ENCODE data around the gene ANXA9.

The ANXA9 gene

DNA sequence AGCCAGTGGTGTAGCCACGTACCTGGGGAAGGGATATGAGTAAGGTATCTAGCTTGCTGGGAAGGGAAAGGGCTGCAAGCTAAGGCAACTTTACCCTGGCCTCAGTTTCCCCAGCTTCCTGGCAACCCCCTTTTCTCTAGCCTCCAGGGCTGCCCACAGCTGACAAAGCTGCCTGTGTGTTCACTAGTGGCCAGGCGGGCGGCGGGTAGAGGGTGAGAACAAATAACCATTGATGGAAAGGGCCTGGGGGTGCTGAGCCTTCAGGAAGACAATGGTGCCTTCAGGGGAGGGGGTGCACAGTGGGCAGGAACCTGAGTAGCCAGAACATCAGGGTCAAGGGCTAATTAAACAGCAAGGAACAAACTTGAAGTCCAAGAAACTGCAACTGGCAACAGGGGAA lies 13.6 kb upstream of the ANXA9 start:
- no peak overlapping the region for H3K4me3 ChIP-seq (ENCODE audit: control insufficient read depth, low read depth, low read length)
- TF ChIP-seq, protein P1, sequence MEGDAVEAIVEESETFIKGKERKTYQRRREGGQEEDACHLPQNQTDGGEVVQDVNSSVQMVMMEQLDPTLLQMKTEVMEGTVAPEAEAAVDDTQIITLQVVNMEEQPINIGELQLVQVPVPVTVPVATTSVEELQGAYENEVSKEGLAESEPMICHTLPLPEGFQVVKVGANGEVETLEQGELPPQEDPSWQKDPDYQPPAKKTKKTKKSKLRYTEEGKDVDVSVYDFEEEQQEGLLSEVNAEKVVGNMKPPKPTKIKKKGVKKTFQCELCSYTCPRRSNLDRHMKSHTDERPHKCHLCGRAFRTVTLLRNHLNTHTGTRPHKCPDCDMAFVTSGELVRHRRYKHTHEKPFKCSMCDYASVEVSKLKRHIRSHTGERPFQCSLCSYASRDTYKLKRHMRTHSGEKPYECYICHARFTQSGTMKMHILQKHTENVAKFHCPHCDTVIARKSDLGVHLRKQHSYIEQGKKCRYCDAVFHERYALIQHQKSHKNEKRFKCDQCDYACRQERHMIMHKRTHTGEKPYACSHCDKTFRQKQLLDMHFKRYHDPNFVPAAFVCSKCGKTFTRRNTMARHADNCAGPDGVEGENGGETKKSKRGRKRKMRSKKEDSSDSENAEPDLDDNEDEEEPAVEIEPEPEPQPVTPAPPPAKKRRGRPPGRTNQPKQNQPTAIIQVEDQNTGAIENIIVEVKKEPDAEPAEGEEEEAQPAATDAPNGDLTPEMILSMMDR (conservative IDR thresholded peaks at IDR 0.05; ENCODE audit: control insufficient read depth, insufficient read depth, low read depth, low read length) = no peak
- DNase-seq (ENCODE audit: low read depth) = no peak

GRCh38 chr1:150969626-150970025 lies 12.5 kb upstream of the ANXA9 start:
- TF ChIP-seq, protein P1 (conservative IDR thresholded peaks at IDR 0.05; ENCODE audit: control insufficient read depth, insufficient read depth, low read depth, low read length) = no peak
- H3K4me3 ChIP-seq (ENCODE audit: control insufficient read depth, low read depth, low read length) = no peak overlapping the region
- DNase-seq (ENCODE audit: low read depth) = no peak

GRCh38 chr1:150970808-150971582 lies 11.1 kb upstream of the ANXA9 start:
- TF ChIP-seq, protein P1 (conservative IDR thresholded peaks at IDR 0.05; ENCODE audit: control insufficient read depth, insufficient read depth, low read depth, low read length) = no peak
- DNase-seq (ENCODE audit: low read depth) = peak; percentile 66
- no peak overlapping the region for H3K4me3 ChIP-seq (ENCODE audit: control insufficient read depth, low read depth, low read length)

DNA sequence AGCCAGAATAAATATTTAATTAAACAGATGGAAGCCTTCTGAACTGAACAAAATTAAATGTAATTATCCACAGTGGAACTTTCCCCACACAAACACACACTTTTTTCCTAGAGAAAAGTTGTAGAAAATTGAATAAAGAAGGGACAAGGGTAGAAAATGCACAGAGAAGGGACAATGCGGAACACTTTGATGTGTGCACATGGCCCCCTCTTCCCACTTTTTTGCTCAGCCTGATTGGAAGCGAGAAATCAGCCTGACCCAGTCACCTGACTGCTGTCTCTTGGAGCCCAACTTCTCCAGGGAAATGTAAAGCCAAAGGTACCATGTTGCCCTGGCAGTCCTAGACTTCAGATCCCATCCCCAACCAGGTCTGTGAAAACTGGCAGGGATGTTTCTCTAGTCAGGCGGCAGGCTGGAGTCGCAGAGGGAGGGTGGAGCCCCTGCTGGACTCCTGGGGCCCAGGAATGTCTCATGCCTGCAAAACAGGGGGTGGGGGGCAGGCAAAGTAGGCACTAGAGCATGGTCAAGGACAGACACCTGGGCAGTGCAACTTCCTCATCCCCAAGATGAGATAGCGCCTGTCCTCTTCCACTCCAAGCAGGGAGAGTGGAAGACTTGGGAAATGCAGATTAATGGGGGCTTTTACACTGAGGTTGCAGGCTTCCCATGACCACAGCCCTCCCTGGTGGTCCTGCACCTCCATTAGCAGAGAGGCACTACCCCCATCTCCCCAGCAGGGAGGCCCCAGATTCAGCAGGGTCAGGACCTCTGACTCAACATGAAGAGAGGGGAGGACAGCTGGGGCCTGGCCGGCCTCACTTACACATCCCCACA lies 10.3 kb upstream of the ANXA9 start:
- DNase-seq (ENCODE audit: low read depth) = peak; percentile 34
- TF ChIP-seq, protein P1 (conservative IDR thresholded peaks at IDR 0.05; ENCODE audit: control insufficient read depth, insufficient read depth, low read depth, low read length) = peak; percentile 22
- peak overlapping the region; percentile 84 for H3K4me3 ChIP-seq (ENCODE audit: control insufficient read depth, low read depth, low read length)

DNA sequence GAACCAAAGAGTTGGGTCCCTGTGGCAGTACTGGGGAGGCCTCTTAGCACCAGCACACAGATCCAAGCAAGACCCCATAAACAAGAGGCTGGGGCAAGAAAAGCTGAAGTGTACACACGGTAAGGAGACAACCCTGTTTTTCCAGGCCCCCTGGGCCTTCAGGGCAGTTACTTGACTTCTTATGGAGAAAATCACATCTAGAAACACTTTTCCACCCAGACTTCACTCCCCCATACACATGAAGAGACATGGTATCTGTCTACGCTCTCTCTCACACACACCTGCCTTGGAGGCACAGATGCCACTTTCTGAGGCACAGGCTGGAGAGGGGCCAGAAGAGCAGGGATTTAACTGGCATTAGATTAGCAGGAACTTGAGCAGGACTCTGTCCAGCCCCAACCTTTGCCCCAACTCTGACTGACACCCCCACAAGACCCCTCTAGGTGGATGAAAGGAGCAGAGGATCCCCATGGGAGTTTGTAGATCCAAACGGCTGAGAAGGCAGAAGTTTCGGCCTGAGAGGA lies 9.6 kb upstream of the ANXA9 start:
- TF ChIP-seq, protein P1 (conservative IDR thresholded peaks at IDR 0.05; ENCODE audit: control insufficient read depth, insufficient read depth, low read depth, low read length) = no peak
- H3K4me3 ChIP-seq (ENCODE audit: control insufficient read depth, low read depth, low read length) = peak overlapping the region; percentile 84
- no peak for DNase-seq (ENCODE audit: low read depth)

- DNase-seq (ENCODE audit: low read depth) = peak; percentile 11
- TF ChIP-seq, protein P1 (conservative IDR thresholded peaks at IDR 0.05; ENCODE audit: control insufficient read depth, insufficient read depth, low read depth, low read length) = no peak
Observed at GRCh38 chr1:150973258-150973835, 8.7 kb upstream of the ANXA9 start.

More at GRCh38 chr1:150973258-150973835, 8.7 kb upstream of the ANXA9 start:
- peak overlapping the region; percentile 84 for H3K4me3 ChIP-seq (ENCODE audit: control insufficient read depth, low read depth, low read length)
